Psoas muscle (tissue), 8 donors: ENCODE data around the gene NT5DC1. TPM values are rescaled to one million over a fixed set of nuclear protein-coding genes. Genes with fewer than 3 reads are reported as not detected.
A peak's percentile ranks its signal among the peaks of the same experiment; 100 is the strongest.

Experiments
- ATAC-seq, 4 donors: fragments of 200-7000 bp; cut with Tn5 transposase; one replicate each; pipeline ENCODE4 v1.9.1; 2020; ENCODE audit warnings: moderate library complexity in 3 of 4, mild to moderate bottlenecking in 2 of 4
- DNase-seq, 2 donors: peaks; one replicate each; pipeline ENCODE4 v3.0.0-alpha.2; 2020
- H3K27ac ChIP-seq: fragments of 200-600 bp; one replicate; pipeline ENCODE4 v1.8.0; 2022
- H3K27me3 ChIP-seq, 3 donors: fragments of 200-600 bp in 1 of 3; one replicate each; pipeline versions ENCODE4 v1.6.1 to v1.8.0; 2013 to 2022; ENCODE audit warnings: low read length in 2 of 3, mild to moderate bottlenecking in 2 of 3, moderate library complexity in 1 of 3; ENCODE audit not compliant: insufficient read depth in 3 of 3
- H3K36me3 ChIP-seq, 2 donors: fragments of 200-600 bp in 1 of 2; one replicate each; pipeline versions ENCODE4 v1.6.1 to v1.8.0; 2013 to 2022; ENCODE audit warnings: low read depth in 1 of 2, mild to moderate bottlenecking in 1 of 2, moderate library complexity in 1 of 2; ENCODE audit not compliant: insufficient read depth in 1 of 2
- H3K4me1 ChIP-seq: fragments of 200-600 bp; one replicate; pipeline ENCODE4 v1.8.0; 2022
- H3K4me3 ChIP-seq: fragments of 200-600 bp; one replicate; pipeline ENCODE4 v1.8.0; 2022; ENCODE audit warnings: mild to moderate bottlenecking
- H3K9me3 ChIP-seq: fragments of 200-600 bp; one replicate; pipeline ENCODE4 v1.8.0; 2022
- CTCF ChIP-seq: fragments of 200-600 bp; IDR thresholded peaks from one replicate; pipeline ENCODE4 v1.8.0; 2022; ENCODE audit warnings: antibody characterized with exemption
- WGBS, 3 donors: extraction: QIAGEN DNeasy Blood & Tissue Kit; methylation state at CpG; one replicate each; pipeline versions ENCODE4 v1.1.6 to v1.1.7; 2013; 5-methylcytosine and 5-hydroxymethylcytosine counted together
- intact Hi-C, 2 donors: fragments of 100-400 bp; cut with DNase I; formaldehyde crosslinking; loops; one replicate each; pipeline versions ENCODE4 v1.11.0 to v1.14.2; 2022
- polyA plus RNA-seq, 3 donors: library from polyadenylated mRNA; stranded (reverse); fragments of 200-250 nt; gene quantifications; one replicate each; pipeline ENCODE4 v1.2.3, GENCODE V29; 2013
- total RNA-seq, 4 donors: library from RNA; stranded (reverse); fragmentation: NEBNext Ultra II Directional in 2 of 4; extraction: Animal tissue kit (Norgen Biotek cat#: 25700) in 2 of 4; gene quantifications; one replicate each; pipeline versions ENCODE4 v1.2.1 to v1.2.4, GENCODE V29; 2021 to 2023
- donor health status: healthy with polysubstance abuse.
- donor health status: DM: no; HTN: no; CAD: no; lungs with moderate emphysema.
- donor health status: Bipolar disorder and iron deficiency.
- donor health status: healthy.
- donor health status: DM: yes; HTN: yes; CAD: no.
- donor health status: DM: no; HTN: no; CAD: no.
- donor health status: DM: no; HTN: no; CAD: no.
- donor health status: DM: yes; HTN: yes; CAD: no.

Gene NT5DC1
- total and polyA plus RNA-seq, 7 donors = 4.6 to 30.9 (median 26.7) TPM

- H3K9me3 ChIP-seq = no peaks in the 10 kb centered on the region
Observed at GRCh38 chr6:116271149-116271708, 170.6 kb downstream of the NT5DC1 start.

GRCh38 chr6:116277124-116277523 is 176.5 kb downstream of the NT5DC1 start:
- Histone ChIP-seq H3K27me3 (no peaks in the 10 kb centered on the region), H3K27ac (peak overlapping the region; percentile 96), H3K4me1 (peaks cover 49% of the 10 kb centered on the region), H3K9me3 (no peaks in the 10 kb centered on the region), H3K36me3 (peaks cover 0 to 32% of the 10 kb centered on the region in 2 donors), H3K4me3 (peak overlapping the region; percentile 91)
- intact Hi-C loops = no loop called here
- 25 to 41% (median 27%) methylated on average over 3 of the region's 3 CpGs for WGBS, 3 donors
- DNase-seq (no peak), ATAC-seq (no peak)
- no peak for TF ChIP-seq CTCF

More at GRCh38 chr6:116271149-116271708, 170.6 kb downstream of the NT5DC1 start:
- ATAC-seq (no peak), DNase-seq (no peak)
- TF ChIP-seq CTCF = no peak
- Histone ChIP-seq H3K4me3 (no peak overlapping the region), H3K36me3 (peaks cover 0 to 42% of the 10 kb centered on the region in 2 donors), H3K27ac (no peak overlapping the region), H3K27me3 (no peaks in the 10 kb centered on the region), H3K4me1 (peaks cover 38% of the 10 kb centered on the region)
- intact Hi-C loops = no loop called here
- 45 to 67% (median 58%) methylated on average over 2 of the region's 2 CpGs for WGBS, 3 donors

GRCh38 chr6:116278481-116278829 is 177.8 kb downstream of the NT5DC1 start:
- Histone ChIP-seq H3K27me3 (no peaks in the 10 kb centered on the region), H3K36me3 (peaks cover 0 to 20% of the 10 kb centered on the region in 2 donors), H3K4me1 (peaks cover 58% of the 10 kb centered on the region), H3K27ac (peak overlapping the region; percentile 96), H3K4me3 (peak overlapping the region; percentile 91), H3K9me3 (no peaks in the 10 kb centered on the region)
- DNase-seq = no peak
- ATAC-seq = no peak
- no peak for TF ChIP-seq CTCF
- WGBS, 3 donors = 68 to 79% (median 73%) methylated on average over 11 of the region's 11 CpGs
- intact Hi-C loops = loop anchor here in 1 of 2 donors (2.0 kb wide), 1 partner anchor 286 kb away; no protein-coding TSS in a partner anchor

GRCh38 chr6:116278854-116279231 is 178.2 kb downstream of the NT5DC1 start:
- TF ChIP-seq CTCF = no peak
- WGBS, 3 donors = 9 to 12% (median 9%) methylated on average over 12 of the region's 12 CpGs
- ATAC-seq (peak; percentile 45 to 56 (median 52)), DNase-seq (peak; percentile 67 to 79)
- peaks cover 58% of the 10 kb centered on the region for H3K4me1 ChIP-seq
- H3K27me3 ChIP-seq = no peaks in the 10 kb centered on the region
- peaks cover 0 to 17% of the 10 kb centered on the region in 2 donors for H3K36me3 ChIP-seq
- H3K9me3 ChIP-seq = no peaks in the 10 kb centered on the region
- peak overlapping the region; percentile 91 for H3K4me3 ChIP-seq
- H3K27ac ChIP-seq = peak overlapping the region; percentile 96
- intact Hi-C loops = loop anchor here in 1 of 2 donors (2.0 kb wide), 1 partner anchor 286 kb away; no protein-coding TSS in a partner anchor
